NB4 (cell line): ENCODE data around the gene LGALS7.

Experiments
- CTCF ChIP-seq: IDR thresholded peaks from one replicate; pipeline ENCODE4 v1.5.1; 2012; ENCODE audit warnings: low read depth, low read length
- MAX ChIP-seq: IDR thresholded peaks from 2 replicates; pipeline ENCODE4 v1.6.1; 2011; ENCODE audit warnings: low read depth, low read length
- MYC ChIP-seq: IDR thresholded peaks from 2 replicates; pipeline ENCODE4 v1.6.1; 2011; ENCODE audit warnings: low read depth, low read length
- POLR2A ChIP-seq: IDR thresholded peaks from 2 replicates; pipeline ENCODE4 v1.6.1; 2011; ENCODE audit warnings: mild to moderate bottlenecking; ENCODE audit not compliant: insufficient read length; ENCODE audit errors: extremely low read depth

GRCh38 chr19:38763795-38764220 lies 9.5 kb downstream of the LGALS7 start:
- TF ChIP-seq CTCF (no peak), POLR2A (no peak), MYC (no peak), MAX (no peak)
